Measurements from ENCODE around the gene RSPH9.

RSPH9 gene, protein sequence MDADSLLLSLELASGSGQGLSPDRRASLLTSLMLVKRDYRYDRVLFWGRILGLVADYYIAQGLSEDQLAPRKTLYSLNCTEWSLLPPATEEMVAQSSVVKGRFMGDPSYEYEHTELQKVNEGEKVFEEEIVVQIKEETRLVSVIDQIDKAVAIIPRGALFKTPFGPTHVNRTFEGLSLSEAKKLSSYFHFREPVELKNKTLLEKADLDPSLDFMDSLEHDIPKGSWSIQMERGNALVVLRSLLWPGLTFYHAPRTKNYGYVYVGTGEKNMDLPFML

DNA sequence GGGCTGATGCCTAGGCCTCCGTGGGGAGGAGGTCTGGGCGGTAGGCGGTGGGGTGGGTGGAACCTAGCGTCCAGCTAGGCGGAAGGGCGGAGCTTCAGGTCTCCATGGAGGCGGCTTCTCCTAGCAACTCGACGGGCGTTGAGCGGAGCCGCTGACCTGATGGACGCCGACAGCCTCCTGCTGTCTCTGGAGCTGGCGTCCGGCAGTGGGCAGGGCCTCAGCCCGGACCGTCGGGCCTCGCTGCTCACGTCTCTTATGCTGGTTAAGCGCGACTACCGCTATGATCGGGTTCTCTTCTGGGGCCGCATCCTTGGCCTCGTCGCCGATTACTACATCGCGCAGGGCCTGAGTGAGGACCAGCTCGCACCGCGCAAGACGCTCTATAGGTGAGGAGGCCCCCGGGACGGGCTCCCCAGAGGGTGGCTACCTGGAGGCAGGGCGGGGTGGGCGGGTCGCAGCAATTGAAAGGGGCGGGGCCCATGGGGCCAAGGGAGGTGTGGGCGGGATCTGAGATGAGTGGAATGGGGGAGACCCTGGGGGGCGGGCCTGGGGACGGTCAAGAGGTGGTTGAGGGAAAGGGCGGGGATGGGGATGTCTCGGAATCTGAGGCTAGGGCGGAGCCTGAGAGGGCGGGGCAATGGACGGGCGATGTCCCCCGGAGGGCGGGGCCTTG is at the start of gene RSPH9:
RSPH9 (plus strand) TSS at position 97 of the 673 bp plus-strand sequence; CDS start at position 160, 63 bp downstream.
- DNase-seq: peak in 10 of 56 donors; percentile 7 to 34 (median 22)

DNA sequence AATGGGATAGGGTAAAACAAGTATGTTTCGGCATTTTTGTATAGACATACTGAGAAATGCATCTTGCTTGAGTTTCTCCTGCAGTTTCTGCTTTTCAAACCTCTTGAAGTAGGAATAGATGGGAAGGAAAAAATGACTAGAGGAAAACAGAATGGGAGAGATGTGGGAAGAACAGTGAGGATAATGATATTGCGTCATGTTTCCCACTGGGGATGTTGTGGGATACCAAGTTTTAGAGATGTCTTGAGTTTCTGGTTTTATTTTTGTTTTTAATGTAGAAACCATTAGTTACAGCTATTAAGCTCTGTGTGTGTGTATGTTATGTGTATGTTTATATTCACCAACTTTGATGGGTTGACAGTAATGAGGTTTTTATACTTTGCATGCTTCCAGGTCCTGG is 44.2 kb upstream of the RSPH9 start:
- no peak for DNase-seq

DNA sequence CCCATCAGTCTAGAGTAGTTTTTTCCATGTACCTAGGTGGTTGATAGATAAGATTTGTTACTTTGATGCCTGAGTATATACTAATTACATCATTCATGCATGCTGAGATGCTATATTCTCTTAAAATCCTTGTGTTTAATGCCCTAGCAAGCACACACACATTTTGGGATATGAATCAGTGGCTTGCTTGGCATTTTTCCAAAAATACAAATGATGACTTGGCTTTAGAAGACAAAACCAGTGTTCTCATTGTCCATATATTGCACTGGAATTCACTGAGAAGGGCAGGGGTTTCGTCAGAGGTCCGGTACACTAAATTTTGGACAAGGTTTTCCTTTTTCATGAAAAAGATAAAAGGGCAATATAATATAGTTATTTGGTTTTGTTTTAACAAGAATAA is 40.7 kb upstream of the RSPH9 start:
- DNase-seq: no peak

DNA sequence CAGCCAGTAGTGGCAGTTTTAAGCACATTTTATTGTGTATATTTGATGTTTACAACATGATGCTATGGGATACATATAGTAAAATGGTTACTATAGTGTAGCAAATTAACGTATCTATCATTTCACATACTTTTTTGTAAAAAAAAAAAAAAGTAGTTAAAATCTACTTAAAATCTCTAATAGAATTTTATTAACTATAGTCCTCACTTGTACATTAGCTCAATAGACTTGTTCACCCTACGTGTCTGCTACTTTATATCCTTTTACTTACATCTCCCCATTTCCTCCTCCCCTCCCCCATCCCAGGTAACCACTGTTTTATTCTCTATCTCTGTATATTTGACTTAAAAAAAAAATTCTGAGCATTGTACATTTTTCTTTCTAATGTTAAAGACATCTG is 38.8 kb upstream of the RSPH9 start:
- DNase-seq: no peak

DNA sequence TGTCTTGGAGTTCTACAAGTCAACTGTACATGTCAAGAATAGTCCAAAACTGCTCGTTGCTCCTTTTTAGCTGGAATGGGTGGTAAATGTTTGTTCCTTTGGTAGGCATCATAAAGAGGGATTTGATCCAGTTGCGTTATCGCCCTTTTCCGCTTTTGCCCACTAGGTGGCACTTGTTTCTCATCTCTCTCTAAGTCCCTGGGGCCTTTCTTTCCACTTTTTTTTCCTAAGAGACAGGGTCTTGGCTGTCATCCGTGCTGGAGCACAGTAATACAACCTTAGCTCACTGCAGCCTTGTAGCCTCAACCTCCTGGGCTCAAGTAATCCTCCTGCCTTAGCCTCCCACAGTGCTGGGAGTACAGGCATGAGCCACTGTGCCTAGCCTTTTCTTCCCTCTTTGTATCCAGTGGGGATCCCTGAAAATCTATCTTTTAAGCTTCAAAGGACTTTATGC is 36.5 kb upstream of the RSPH9 start:
- peak in 37 of 56 donors; percentile 3 to 82 (median 32) for DNase-seq

DNA sequence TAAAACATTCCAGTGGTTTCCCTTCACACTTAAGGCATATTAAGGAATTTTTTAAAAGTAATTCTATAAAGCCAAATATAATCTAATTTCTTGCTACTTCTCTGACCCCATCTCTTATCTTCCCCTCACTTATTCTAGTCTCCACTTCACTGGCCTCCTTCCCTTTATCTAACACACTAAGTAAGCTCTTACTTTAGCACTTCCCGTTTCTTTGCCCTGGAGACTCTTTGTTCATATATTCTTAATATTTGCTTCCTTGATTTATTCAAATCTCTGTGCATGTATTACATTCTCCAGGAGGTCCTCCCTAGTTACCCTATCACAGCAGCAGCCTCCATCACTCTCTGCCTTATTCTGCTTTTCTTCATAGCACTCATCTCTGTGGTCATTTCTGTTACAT is 36.0 kb upstream of the RSPH9 start:
- no peak for DNase-seq

DNA sequence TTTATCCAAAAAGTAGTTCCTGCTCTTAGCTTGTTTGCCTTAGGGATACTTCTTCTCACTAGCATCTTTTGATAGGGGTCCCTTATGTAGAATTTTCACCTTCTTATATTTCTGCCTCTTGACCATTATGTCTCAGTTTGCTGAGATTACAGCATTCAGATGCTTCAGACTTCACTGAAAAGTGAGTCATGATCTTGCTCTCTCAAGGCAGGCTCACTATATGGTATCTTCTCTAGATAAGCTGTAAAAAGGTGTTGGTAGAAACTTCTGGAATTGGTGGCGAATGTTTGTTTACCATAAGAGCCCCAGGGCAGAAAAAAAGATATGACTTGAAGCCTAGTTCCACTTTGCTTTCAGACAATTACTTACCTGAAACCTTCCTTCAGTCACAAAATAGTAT is 35.4 kb upstream of the RSPH9 start:
- no peak for DNase-seq

DNA sequence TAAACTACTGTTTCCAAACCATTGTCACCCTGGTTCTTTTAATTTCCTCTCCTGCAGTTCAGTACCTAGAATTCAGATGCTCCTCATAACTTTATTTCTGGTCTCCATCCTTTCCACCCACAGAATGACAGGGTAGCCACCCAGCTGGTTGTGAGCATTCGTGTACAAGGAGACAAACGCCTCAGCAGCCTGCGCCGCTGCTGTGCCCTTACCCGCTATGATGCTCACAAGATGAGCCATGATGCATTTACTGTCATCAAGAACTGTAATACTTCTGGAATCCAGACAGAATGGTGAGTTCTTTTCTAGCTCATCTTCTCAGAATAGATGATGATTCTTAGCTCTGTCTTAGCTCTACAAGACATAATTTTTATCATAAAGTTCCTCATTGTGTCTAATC is 34.4 kb upstream of the RSPH9 start:
- DNase-seq: no peak

DNA sequence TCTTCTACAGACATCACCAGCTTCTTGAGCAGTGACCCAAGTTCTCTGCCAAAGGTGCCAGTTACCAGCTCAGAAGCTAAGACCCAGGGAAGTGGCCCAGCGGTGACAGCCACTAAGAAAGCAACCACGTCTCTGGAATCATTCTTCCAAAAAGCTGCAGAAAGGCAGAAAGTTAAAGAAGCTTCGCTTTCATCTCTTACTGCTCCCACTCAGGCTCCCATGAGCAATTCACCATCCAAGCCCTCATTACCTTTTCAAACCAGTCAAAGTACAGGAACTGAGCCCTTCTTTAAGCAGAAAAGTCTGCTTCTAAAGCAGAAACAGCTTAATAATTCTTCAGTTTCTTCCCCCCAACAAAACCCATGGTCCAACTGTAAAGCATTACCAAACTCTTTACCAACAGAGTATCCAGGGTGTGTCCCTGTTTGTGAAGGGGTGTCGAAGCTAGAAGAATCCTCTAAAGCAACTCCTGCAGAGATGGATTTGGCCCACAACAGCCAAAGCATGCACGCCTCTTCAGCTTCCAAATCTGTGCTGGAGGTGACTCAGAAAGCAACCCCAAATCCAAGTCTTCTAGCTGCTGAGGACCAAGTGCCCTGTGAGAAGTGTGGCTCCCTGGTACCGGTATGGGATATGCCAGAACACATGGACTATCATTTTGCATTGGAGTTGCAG is 31.0 kb upstream of the RSPH9 start:
- DNase-seq: peak in 7 of 56 donors; percentile 4 to 19 (median 11)

DNA sequence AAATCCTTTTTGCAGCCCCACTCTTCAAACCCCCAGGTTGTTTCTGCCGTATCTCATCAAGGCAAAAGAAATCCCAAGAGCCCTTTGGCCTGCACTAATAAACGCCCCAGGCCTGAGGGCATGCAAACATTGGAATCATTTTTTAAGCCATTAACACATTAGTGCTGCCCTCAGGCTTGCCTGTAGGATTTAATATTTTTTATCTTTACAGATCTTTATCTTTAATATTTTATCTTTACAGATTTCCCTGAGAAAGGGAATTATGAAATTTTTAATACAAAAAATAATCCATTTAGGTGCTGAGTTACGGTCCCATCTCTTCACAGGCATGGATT is 30.5 kb upstream of the RSPH9 start:
- DNase-seq: no peak

DNA sequence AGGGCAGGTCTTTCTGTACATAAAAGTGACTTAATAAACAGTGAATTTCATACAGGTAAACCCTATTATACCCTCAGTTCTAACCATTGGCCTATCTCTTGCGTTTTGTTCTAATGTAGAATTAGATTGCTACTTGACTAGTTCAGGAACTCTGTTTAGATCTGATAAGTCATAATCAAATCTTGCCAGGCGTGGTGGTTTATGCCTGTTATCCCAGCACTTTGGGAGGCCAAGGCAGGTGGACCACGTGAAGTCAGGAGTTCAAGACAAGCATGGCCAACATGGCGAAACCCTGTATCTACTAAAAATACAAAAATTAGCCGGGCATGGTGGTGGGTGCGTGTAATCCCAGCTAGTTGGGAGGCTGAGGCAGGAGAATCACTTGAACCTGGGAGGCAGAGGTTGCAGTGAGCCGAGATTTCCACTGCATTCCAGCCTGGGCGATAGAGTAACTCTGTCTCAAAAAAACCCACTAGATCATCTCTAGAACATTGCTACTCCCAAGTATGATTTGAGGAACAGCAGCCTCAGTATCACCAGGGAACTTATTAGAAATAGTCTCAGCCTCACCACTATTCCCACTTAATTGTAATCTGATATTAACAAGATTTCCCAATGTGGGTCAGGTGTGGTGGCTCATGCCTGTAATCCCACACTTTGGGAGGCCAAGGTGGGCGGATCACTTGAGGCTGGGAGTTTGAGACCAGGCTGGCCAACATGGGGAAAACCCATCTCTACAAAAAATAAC is 27.9 kb upstream of the RSPH9 start:
- DNase-seq: no peak

DNA sequence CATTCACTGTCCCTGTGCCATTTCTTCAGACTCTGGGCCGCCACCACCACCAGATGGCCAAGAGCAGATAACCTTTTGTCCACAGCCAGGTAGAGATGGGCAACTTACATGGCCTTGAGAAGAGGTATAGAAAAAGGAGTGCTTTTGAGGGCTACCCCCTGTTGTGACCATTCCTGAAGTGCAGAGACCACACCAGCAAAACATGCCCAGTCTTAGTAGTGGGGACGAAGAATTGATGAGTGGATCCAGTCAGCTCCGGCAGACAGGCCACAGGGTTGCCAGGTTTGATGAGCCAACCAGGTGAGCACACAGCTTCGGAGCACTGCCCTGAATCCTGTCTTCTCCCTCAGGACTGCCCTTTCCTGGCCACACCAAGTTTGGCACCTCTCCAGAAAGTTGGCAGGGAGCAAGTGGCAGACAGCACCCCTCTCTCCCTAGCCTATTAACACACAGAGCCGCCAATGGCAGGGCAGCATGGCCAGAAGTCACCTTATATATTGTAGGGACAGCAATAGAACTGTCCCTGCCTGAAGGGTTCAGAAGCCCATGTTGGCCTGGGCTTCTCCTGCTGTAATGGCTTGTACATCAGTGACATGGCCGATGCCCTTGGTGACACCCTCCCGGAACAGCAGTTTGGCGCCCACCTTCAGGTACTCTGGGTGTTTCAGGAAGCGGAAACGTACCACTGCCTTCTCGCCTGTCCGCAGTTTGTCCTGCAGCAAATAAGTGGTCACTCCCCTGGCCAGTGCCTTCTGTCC is 23.6 kb upstream of the RSPH9 start:
- peak in 1 of 56 donors; percentile 4 for DNase-seq

DNA sequence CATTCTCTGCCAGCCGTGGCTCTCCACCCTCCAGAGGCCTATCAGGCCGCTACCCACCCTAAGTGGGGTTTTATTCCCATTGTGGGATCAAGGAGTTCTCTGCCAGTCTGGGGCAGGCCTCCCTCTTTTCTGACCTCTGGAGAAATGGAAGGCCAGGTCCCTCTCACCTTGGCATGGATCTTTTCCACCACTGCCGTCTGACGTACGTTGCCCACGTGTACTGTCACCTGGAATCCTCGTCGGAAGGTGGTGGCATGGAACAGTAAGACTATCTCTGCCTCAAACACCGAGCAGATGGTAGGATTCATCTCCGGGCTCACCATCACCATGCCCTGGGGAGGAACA is 23.0 kb upstream of the RSPH9 start:
- DNase-seq: no peak

DNA sequence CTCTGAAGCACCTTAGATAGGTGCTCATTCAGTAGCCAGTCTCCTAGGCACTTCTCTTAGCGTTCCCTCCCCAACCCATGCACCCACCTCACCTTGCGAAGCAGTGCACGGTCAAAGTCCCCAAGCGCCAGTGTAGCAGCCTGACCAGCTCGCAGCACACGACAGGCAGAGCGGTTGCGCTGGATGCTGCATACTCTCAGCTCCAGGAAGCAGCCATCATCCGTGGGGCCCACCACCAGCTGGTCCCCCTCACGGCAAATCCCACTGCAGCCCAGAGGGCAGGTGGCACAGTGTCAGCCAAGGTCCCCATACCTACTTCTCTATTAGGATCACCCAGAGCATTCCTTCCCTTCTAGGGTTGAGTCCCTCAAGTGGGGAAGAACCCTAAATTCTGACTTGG is 22.3 kb upstream of the RSPH9 start:
- DNase-seq: no peak

DNA sequence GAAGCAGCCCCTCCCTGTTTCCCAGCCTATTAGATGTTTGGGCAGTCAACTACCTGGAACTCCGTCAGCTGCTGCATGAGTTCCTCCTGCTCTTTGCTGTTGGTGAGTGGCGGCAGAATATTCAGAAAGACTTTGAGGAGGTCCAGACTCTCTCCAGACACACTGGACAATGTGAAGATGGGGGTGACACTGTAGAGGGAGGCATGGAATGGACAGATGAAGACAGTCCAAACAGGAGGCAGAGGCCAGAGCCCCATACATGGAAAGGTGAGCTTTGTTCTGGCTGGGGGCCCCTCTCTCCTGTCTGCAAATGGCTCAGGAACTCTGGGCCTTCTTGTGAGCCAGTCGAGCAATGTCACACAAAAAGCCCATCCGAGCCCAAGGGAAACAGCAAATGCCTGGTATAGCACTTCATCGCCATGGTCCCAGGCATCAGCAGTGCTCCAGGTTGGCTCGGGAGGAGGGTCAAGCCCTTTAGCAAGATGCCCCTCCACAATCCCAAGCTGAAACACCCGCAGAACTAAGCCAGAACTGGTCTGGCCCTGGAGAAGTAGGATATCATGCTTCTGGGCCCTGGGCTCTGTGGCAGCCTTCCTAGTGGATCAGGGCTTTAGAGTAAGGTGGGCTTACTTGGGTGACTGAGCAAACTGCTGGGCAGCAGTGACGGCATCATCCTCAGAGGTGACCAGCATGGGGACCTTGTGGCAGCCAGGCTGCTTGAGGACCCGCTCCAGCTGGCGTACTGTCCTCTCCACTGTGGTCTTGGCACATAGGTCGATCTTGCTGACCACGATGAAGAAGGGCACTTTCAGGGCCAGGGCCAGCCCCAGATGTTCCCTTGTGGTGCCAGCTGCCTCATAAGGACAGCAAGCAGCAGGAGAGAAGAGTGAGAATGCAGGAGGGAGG is 20.7 kb upstream of the RSPH9 start:
- DNase-seq: no peak

DNA sequence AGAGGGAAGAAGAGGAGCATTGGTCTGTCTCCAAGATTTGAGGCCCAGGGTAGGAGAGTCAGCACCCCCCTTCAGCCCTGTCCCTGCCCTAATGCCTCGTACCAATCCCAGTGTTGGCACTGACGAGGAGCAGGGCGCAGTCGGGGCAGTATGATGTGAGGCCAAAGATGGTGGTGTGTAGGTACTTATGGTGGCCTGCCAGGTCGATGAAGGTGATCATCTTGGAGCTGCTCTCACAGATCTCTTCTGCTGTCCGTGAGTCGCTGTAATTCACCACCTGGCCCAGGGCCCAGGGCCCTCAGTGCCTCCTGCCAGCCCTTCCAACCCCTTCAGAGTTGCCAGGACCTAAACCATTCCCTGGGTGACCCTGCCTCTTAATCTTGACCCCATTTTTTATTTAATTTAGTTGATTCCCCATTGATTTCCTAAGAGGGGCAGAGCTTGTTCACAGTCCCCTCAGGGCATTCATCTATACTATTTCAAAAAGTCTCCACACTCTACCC is 20.0 kb upstream of the RSPH9 start:
- DNase-seq: no peak

DNA sequence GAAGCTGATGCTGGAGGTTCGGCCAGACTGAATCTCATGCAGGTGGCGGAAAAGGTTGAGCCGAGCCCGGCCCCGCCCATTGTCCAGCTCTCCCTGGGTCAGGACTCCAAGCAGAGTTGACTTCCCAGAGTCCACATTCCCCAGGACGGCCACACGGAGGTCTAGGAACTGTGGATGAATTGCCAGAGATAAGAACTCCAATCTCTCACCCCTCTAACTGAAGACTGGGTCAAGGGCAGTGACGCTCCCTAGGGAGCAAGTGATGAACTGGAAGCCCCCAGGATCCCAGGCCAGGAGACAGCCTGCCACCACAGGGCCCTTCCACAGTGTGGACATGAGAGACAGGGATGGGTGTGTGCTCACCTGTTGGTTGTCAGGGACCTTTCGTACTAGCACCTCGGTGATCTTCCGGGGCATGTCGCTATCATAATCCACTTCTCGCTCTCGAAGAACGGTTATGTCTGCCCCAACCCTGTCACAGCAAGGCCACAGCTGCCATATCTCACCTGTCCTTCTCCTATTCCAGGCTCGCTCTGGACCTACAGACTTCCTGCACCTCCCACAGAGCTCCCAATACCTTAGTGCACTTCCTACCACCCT is 19.3 kb upstream of the RSPH9 start:
- DNase-seq: no peak

DNA sequence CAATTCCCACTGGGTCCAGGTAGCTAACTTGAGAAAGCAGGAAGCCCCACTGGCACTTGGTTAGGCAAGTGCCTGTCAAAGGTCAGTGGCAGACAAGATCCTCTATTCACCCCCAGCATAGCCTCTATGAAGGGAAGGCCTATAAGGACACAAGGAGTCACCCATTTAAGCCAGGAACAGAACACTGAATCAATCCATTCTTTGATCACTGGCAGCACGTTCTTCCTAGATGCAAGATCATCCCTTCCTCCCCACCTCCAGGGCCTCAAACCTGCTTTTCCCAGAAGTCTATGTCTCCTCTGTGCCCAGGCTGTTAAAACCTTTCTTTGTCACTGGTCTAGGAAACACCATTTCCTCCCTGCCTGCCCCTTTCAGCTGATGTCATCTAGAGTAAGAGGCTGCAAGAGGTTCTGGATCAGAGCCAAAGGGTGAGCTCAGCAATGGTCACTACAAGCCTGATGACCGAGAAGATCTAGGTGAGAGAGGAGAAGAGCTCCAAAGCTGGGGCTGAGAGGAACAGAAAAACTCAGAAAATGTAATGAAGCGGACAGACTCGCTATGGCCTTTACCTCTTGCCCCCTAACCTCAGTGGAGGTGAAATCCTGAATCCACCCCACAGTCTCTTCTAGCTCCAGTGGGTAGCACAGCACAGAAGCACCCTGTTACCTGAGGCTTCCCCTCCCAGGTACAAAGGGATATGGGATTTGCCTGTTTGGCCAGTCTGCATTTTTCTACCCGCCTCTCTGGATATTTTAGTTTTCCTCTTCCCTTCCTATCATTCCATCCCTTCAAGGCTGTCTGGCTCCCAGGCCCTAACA is 17.6 kb upstream of the RSPH9 start:
- DNase-seq: peak in 15 of 56 donors; percentile 4 to 71 (median 20)

Data from nucleus accumbens (tissue), 56 donors.